PC-3 (cell line): Measurements from ENCODE around the gene HINT3. TPM values are rescaled to one million over a fixed set of nuclear protein-coding genes. Genes with fewer than 3 reads are reported as not detected.

Source experiments
- ATAC-seq: fragments of 200-7000 bp; cut with Tn5 transposase; 2 replicates; pipeline ENCODE4 v1.9.1; 2020; ENCODE audit warnings: mild to moderate bottlenecking, moderate library complexity
- BruUV-seq: library from RNA; stranded (reverse); fragments of 400-500 nt; replicated peaks from 2 replicates; lab custom pipeline; 2021; lab: Mats Ljungman, UMichigan
- CTCF ChIA-PET: fragments of 300-600 bp; sonication (Branson Sonifier 250); formaldehyde crosslinking; loops from one replicate; lab custom pipeline; 2022; ENCODE audit warnings: antibody characterized with exemption; lab: Charles Lee
- POLR2A ChIA-PET: fragments of 300-600 bp; sonication (Branson Sonifier 250); formaldehyde crosslinking; loops from one replicate; lab custom pipeline; 2022; ENCODE audit warnings: antibody characterized with exemption; ENCODE audit not compliant: unreplicated experiment; lab: Charles Lee
- DNase-seq: peaks from one replicate; pipeline ENCODE4 v3.0.0-alpha.2; 2015
- H2AFZ ChIP-seq: fragments of 300-600 bp; sonication (generic); 2 replicates; pipeline ENCODE4 v1.6.0; 2016; ENCODE audit warnings: antibody characterized with exemption, low read length
- H3F3A ChIP-seq: fragments of 300-600 bp; sonication (generic); one replicate; pipeline ENCODE4 v1.6.0; 2017; ENCODE audit warnings: antibody characterized with exemption, low read length, control low read depth, mild to moderate bottlenecking; ENCODE audit not compliant: unreplicated experiment
- H3K27ac ChIP-seq: fragments of 300-600 bp; sonication (generic); 2 replicates; pipeline ENCODE4 v1.5.1; 2016; ENCODE audit warnings: mild to moderate bottlenecking, low read length
- H3K27me3 ChIP-seq: fragments of 300-600 bp; sonication (generic); 2 replicates; pipeline ENCODE4 v1.6.1; 2016; ENCODE audit warnings: low read length, mixed read lengths
- H3K36me3 ChIP-seq: fragments of 300-600 bp; sonication (generic); 2 replicates; pipeline ENCODE4 v1.6.1; 2016; ENCODE audit warnings: low read depth, mixed run types, low read length, mixed read lengths
- H3K4me1 ChIP-seq: fragments of 300-600 bp; sonication (generic); 2 replicates; pipeline ENCODE4 v1.5.1; 2016; ENCODE audit warnings: low read length; ENCODE audit not compliant: insufficient read depth
- H3K4me2 ChIP-seq: fragments of 300-600 bp; sonication (generic); 2 replicates; pipeline ENCODE4 v1.6.0; 2016; ENCODE audit warnings: low read length
- H3K4me3 ChIP-seq: fragments of 300-600 bp; sonication (generic); 2 replicates; pipeline ENCODE4 v1.5.1; 2016; ENCODE audit warnings: mild to moderate bottlenecking, low read length, mixed read lengths
- H3K79me2 ChIP-seq: fragments of 300-600 bp; sonication (generic); 2 replicates; pipeline ENCODE4 v1.6.1; 2017; ENCODE audit warnings: low read length, mixed read lengths
- H3K9ac ChIP-seq: fragments of 300-600 bp; sonication (generic); 2 replicates; pipeline ENCODE4 v1.6.0; 2016; ENCODE audit warnings: mild to moderate bottlenecking, low read length
- H3K9me2 ChIP-seq: fragments of 300-600 bp; sonication (generic); replicated peaks from 2 replicates; pipeline ENCODE4 v1.6.1; 2016; ENCODE audit warnings: mixed run types, low read length, mixed read lengths
- H3K9me3 ChIP-seq: fragments of 300-600 bp; sonication (generic); 2 replicates; pipeline ENCODE4 v1.6.1; 2016; ENCODE audit warnings: low read length, mixed read lengths
- H4K20me1 ChIP-seq: fragments of 300-600 bp; sonication (generic); 2 replicates; pipeline ENCODE4 v1.6.1; 2016; ENCODE audit warnings: low read length, mixed read lengths
- EZH2 ChIP-seq: fragments of 300-600 bp; sonication (generic); IDR thresholded peaks from one replicate; pipeline ENCODE4 v1.6.1; 2017; ENCODE audit warnings: antibody characterized with exemption, mild to moderate bottlenecking, low read length; ENCODE audit not compliant: unreplicated experiment
- EZH2phosphoT487 ChIP-seq: fragments of 300-600 bp; sonication (generic); IDR thresholded peaks from 2 replicates; pipeline ENCODE4 v1.6.1; 2018; ENCODE audit warnings: mild to moderate bottlenecking, antibody characterized with exemption, low read length, borderline replicate concordance
- intact Hi-C: fragments of 100-400 bp; cut with micrococcal nuclease; formaldehyde crosslinking; loops from 2 replicates; pipeline ENCODE4 v1.9.0; 2023
- total RNA-seq: library from RNA; depleted of rRNA; stranded (reverse); fragments of >200 nt; gene quantifications from 2 replicates; pipeline ENCODE4 v1.2.3, GENCODE V29; 2014
- TF ChIP-seq, protein P1 (sequence below): fragments of 300-600 bp; sonication (generic); conservative IDR thresholded peaks from 2 replicates; pipeline ENCODE4 v1.5.1; 2017; ENCODE audit warnings: antibody characterized with exemption, low read depth, mild to moderate bottlenecking, low read length

HINT3 gene
- total RNA-seq, 1 experiment from 2014 or later: 7.8 TPM

DNA sequence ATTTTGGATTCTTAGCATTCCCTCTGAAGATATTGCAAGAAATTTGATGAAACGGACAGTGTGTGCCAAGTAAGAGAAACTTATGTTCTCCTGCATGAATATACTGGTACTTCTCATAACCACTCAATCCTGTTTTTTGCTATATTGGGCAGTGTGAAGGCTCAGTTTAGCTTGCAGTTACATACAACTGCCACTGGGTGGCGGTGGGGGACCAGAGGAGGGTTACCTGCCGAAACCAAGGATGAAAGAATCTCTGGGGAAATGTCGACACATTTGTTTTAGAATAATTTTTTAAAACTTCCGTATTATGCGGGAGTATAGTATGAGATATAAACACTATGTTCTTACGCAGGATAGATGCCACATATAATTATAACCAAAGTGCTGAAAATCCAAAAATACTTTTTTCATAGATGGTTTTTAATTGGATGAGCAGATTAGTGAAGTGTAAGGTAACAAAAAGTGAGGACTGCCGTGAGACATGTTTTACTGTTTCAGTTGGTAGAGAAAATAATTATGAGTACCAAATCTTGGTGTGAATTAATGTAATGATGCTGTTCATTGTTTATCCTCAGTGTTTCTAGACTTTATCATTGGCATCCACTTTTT, 39.5 kb downstream of the HINT3 start:
- BruUV-seq: no TSS peak
- no peak overlapping the region for H3K4me3 ChIP-seq
- H3K36me3 ChIP-seq: peaks cover 27% of the 10 kb centered on the region
- peaks cover 3% of the 10 kb centered on the region; the same call in 1 of the 2 replicates for H3K4me1 ChIP-seq
- TF ChIP-seq, protein P1, sequence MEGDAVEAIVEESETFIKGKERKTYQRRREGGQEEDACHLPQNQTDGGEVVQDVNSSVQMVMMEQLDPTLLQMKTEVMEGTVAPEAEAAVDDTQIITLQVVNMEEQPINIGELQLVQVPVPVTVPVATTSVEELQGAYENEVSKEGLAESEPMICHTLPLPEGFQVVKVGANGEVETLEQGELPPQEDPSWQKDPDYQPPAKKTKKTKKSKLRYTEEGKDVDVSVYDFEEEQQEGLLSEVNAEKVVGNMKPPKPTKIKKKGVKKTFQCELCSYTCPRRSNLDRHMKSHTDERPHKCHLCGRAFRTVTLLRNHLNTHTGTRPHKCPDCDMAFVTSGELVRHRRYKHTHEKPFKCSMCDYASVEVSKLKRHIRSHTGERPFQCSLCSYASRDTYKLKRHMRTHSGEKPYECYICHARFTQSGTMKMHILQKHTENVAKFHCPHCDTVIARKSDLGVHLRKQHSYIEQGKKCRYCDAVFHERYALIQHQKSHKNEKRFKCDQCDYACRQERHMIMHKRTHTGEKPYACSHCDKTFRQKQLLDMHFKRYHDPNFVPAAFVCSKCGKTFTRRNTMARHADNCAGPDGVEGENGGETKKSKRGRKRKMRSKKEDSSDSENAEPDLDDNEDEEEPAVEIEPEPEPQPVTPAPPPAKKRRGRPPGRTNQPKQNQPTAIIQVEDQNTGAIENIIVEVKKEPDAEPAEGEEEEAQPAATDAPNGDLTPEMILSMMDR: peak; percentile 90
- no peak for TF ChIP-seq EZH2phosphoT487
- ATAC-seq (peak; percentile 89), DNase-seq (peak; percentile 71)
- no peak overlapping the region for H3K27ac ChIP-seq
- H3K9me3 ChIP-seq: no peaks in the 10 kb centered on the region
- H3K4me2 ChIP-seq: peak overlapping the region; percentile 71
- peak overlapping the region; percentile 34; the same call in 1 of the 2 replicates for H2AFZ ChIP-seq
- no peaks in the 10 kb centered on the region for H3K9me2 ChIP-seq
- intact Hi-C loops: loop anchor here (1.0 to 5.0 kb wide), 3 partner anchors 36 to 175 kb away; no protein-coding TSS in a partner anchor
- H3K9ac ChIP-seq: no peak overlapping the region
- CTCF ChIA-PET: interaction anchor here (0.7 kb wide), 1 partner anchor 184 kb away, joined by 7 read pairs; no protein-coding TSS in a partner anchor
- no peaks in the 10 kb centered on the region for H3K27me3 ChIP-seq
- no peaks in the 10 kb centered on the region for H3F3A ChIP-seq
- POLR2A ChIA-PET: no interaction called here
- no peaks in the 10 kb centered on the region for H4K20me1 ChIP-seq
- H3K79me2 ChIP-seq: peaks cover 33% of the 10 kb centered on the region

DNA sequence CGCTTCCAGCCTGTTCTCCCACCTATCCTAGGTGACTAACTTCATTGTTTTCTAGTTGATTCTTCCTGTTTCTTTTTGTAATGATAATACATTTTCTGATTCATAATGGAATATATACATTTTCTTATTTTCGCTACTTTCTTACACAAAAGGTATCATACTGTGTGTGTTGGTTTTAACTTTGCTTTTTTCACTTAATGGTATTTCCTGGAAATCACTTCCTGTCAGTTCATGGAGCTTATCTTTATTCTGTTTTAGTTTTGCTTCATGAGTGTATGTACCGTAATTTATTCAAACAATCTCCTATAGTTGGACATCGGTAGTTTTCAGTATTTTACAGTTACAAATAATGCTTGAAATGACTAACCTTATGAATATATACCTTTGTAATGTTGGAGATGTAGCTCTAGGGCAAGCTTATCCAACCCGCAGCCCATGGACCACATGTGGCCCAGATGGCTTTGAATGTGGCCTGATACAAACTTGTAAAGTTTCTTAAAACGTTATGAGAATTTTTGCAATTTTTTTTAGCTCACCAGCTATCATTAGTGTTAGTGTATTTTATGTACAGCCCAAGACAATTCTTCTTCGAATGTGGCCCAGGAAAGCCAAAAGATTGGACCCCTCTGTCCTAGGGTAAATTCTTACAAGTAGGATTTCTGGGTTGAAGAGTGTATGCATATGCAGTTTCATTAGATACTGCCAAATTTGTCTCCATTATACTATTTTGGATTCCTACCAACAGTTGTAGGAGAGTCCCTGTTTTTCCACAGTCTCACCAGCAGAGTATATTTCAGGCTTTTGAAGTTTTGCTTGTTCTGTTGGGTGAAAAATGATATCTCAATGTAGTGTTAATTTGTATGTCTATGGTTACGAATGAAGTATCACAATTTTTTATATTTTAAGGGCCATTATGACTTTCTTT, 46.4 kb downstream of the HINT3 start:
- DNase-seq (no peak), ATAC-seq (no peak)
- Histone ChIP-seq H3K79me2 (no peaks in the 10 kb centered on the region), H3K27ac (no peak overlapping the region), H3K4me3 (no peak overlapping the region), H2AFZ (no peak overlapping the region), H3K9me2 (no peaks in the 10 kb centered on the region), H3K36me3 (peaks cover 30% of the 10 kb centered on the region; the same call in 1 of the 2 replicates), H4K20me1 (no peaks in the 10 kb centered on the region), H3K4me1 (no peaks in the 10 kb centered on the region), H3K4me2 (no peak overlapping the region), H3K9ac (no peak overlapping the region), H3K27me3 (no peaks in the 10 kb centered on the region), H3F3A (no peaks in the 10 kb centered on the region), H3K9me3 (no peaks in the 10 kb centered on the region)
- ChIA-PET POLR2A (no interaction called here), CTCF (no interaction called here)
- BruUV-seq: no TSS peak
- TF ChIP-seq EZH2: no peak
- TF ChIP-seq, protein P1: no peak
- TF ChIP-seq EZH2phosphoT487: no peak
- intact Hi-C loops: no loop called here
